H9 (cell line): ENCODE data around the gene GNB3. TPM values are rescaled to one million over a fixed set of nuclear protein-coding genes. Genes with fewer than 3 reads are reported as not detected.
A peak's percentile ranks its signal among the peaks of the same experiment; 100 is the strongest.

Experiments
- DNase-seq: peaks from one replicate; pipeline ENCODE4 v3.0.0-alpha.2; 2017
- H2AFZ ChIP-seq: one replicate; pipeline ENCODE4 v1.6.1; 2013; ENCODE audit warnings: mild to moderate bottlenecking, low read length, control low read depth, moderate library complexity
- H2AK5ac ChIP-seq: 2 replicates; pipeline ENCODE4 v1.6.1; 2013; ENCODE audit warnings: low read length, control low read depth, mixed read lengths; ENCODE audit not compliant: insufficient read length
- H2BK120ac ChIP-seq: one replicate; pipeline ENCODE4 v1.6.1; 2013; ENCODE audit warnings: low read depth, mild to moderate bottlenecking, low read length, control low read depth, inconsistent platforms; ENCODE audit not compliant: poor library complexity, severe bottlenecking
- H2BK12ac ChIP-seq: 2 replicates; pipeline ENCODE4 v1.6.1; 2013; ENCODE audit warnings: low read length, control low read depth, mixed read lengths, low read depth; ENCODE audit not compliant: insufficient read length
- H2BK15ac ChIP-seq: 2 replicates; pipeline ENCODE4 v1.6.1; 2013; ENCODE audit warnings: low read depth, low read length, control low read depth
- H2BK20ac ChIP-seq: one replicate; pipeline ENCODE4 v1.6.1; 2013; ENCODE audit warnings: low read depth, mild to moderate bottlenecking, low read length, control low read depth, inconsistent platforms; ENCODE audit not compliant: poor library complexity, severe bottlenecking
- H2BK5ac ChIP-seq: 2 replicates; pipeline ENCODE4 v1.6.1; 2013; ENCODE audit warnings: low read length, control low read depth, mixed read lengths; ENCODE audit not compliant: insufficient read length
- H3K14ac ChIP-seq: 2 replicates; pipeline ENCODE4 v1.6.1; 2013; ENCODE audit warnings: low read length, control low read depth; ENCODE audit not compliant: insufficient read depth
- H3K18ac ChIP-seq: 2 replicates; pipeline ENCODE4 v1.6.1; 2013; ENCODE audit warnings: low read depth, mild to moderate bottlenecking, mixed read lengths, low read length, control low read depth; ENCODE audit not compliant: insufficient read length
- H3K23ac ChIP-seq: 2 replicates; pipeline ENCODE4 v1.6.1; 2013; ENCODE audit warnings: low read length, control low read depth, mixed read lengths, low read depth; ENCODE audit not compliant: insufficient read length
- H3K23me2 ChIP-seq: 2 replicates; pipeline ENCODE4 v1.6.1; 2013; ENCODE audit warnings: low read depth, mild to moderate bottlenecking, mixed read lengths, low read length, control low read depth; ENCODE audit not compliant: insufficient read length, poor library complexity, severe bottlenecking
- H3K27ac ChIP-seq: 2 replicates; pipeline ENCODE4 v1.5.1; 2013; ENCODE audit warnings: low read length, control low read depth, mixed read lengths, low read depth; ENCODE audit not compliant: insufficient read length
- H3K27me3 ChIP-seq: 2 replicates; pipeline ENCODE4 v1.6.1; 2013; ENCODE audit warnings: low read length, control low read depth, inconsistent platforms; ENCODE audit not compliant: insufficient read depth
- H3K4ac ChIP-seq: 2 replicates; pipeline ENCODE4 v1.6.1; 2013; ENCODE audit warnings: low read depth, mild to moderate bottlenecking, control low read depth, inconsistent platforms, low read length, moderate library complexity
- H3K4me1 ChIP-seq: 2 replicates; pipeline ENCODE4 v1.6.1; 2013; ENCODE audit warnings: low read length, control low read depth, inconsistent platforms; ENCODE audit not compliant: insufficient read depth
- H3K4me2 ChIP-seq: 2 replicates; pipeline ENCODE4 v1.6.1; 2013; ENCODE audit warnings: low read length, control low read depth, mixed read lengths; ENCODE audit not compliant: insufficient read length, insufficient read depth
- H3K56ac ChIP-seq: 2 replicates; pipeline ENCODE4 v1.6.1; 2013; ENCODE audit warnings: low read depth, mild to moderate bottlenecking, mixed read lengths, low read length, control low read depth; ENCODE audit not compliant: insufficient read length
- H3K79me1 ChIP-seq: 2 replicates; pipeline ENCODE4 v1.6.1; 2013; ENCODE audit warnings: low read depth, mild to moderate bottlenecking, moderate library complexity, low read length, control low read depth, inconsistent platforms; ENCODE audit not compliant: insufficient read depth, poor library complexity, severe bottlenecking
- H3K79me2 ChIP-seq: 2 replicates; pipeline ENCODE4 v1.6.1; 2013; ENCODE audit warnings: low read length, control low read depth, inconsistent platforms; ENCODE audit not compliant: insufficient read depth
- H3K9ac ChIP-seq: 2 replicates; pipeline ENCODE4 v1.6.1; 2013; ENCODE audit warnings: low read length, control low read depth, mixed read lengths; ENCODE audit not compliant: insufficient read length; ENCODE audit errors: extremely low read depth
- H3K9me3 ChIP-seq: one replicate; pipeline ENCODE4 v1.6.1; 2013; ENCODE audit warnings: low read depth, low read length, inconsistent platforms; ENCODE audit not compliant: control insufficient read depth
- H3T11ph ChIP-seq: one replicate; pipeline ENCODE4 v1.6.1; 2013; ENCODE audit warnings: mild to moderate bottlenecking, low read length, control low read depth, inconsistent platforms
- H4K20me1 ChIP-seq: one replicate; pipeline ENCODE4 v1.6.1; 2013; ENCODE audit not compliant: control insufficient read depth, insufficient read length, insufficient read depth
- H4K5ac ChIP-seq: 2 replicates; pipeline ENCODE4 v1.6.1; 2013; ENCODE audit warnings: low read depth, mild to moderate bottlenecking, mixed read lengths, low read length, control low read depth; ENCODE audit not compliant: insufficient read length
- H4K8ac ChIP-seq: replicated peaks from 2 replicates; pipeline ENCODE4 v1.6.1; 2013; ENCODE audit warnings: low read length, control low read depth, mixed read lengths, low read depth; ENCODE audit not compliant: insufficient read length
- H4K91ac ChIP-seq: 2 replicates; pipeline ENCODE4 v1.6.1; 2013; ENCODE audit warnings: low read depth, mild to moderate bottlenecking, moderate library complexity, mixed read lengths, low read length, control low read depth; ENCODE audit not compliant: insufficient read length
- H3K27ac Mint-ChIP-seq, 3 experiments: 2 replicates in 2 of 3; 3 replicates in 1 of 3; pipeline ENCODE4 v1.8.0; 2020 to 2021; ENCODE audit warnings: mixed read lengths in 3 of 3, mild to moderate bottlenecking in 1 of 3, moderate library complexity in 1 of 3
- H3K27me3 Mint-ChIP-seq: 2 replicates; pipeline ENCODE4 v1.8.0; 2021; ENCODE audit warnings: low read depth, mild to moderate bottlenecking, moderate library complexity, mixed read lengths
- H3K36me3 Mint-ChIP-seq, 3 experiments: 2 replicates in 2 of 3; 3 replicates in 1 of 3; pipeline ENCODE4 v1.8.0; 2020 to 2021; ENCODE audit warnings: low read depth in 3 of 3, mixed read lengths in 3 of 3; ENCODE audit not compliant: insufficient read depth in 1 of 3
- H3K4me1 Mint-ChIP-seq, 2 experiments: 2 replicates each; pipeline ENCODE4 v1.8.0; 2020; ENCODE audit warnings: mixed read lengths in 2 of 2
- H3K4me3 Mint-ChIP-seq, 2 experiments: 2 replicates in 1 of 2; 3 replicates in 1 of 2; pipeline ENCODE4 v1.8.0; 2020 to 2021; ENCODE audit warnings: mild to moderate bottlenecking in 2 of 2, mixed read lengths in 2 of 2, moderate library complexity in 1 of 2
- H3K9me3 Mint-ChIP-seq, 2 experiments: 2 replicates in 1 of 2; 3 replicates in 1 of 2; pipeline ENCODE4 v1.8.0; 2020; ENCODE audit warnings: mild to moderate bottlenecking in 2 of 2, mixed read lengths in 2 of 2, moderate library complexity in 1 of 2
- CTCF ChIP-seq: fragments of 200-600 bp; sonication (generic); conservative IDR thresholded peaks from 3 replicates; pipeline ENCODE4 v1.8.0; 2021; ENCODE audit warnings: antibody characterized with exemption, mild to moderate bottlenecking
- WGBS: extraction: QIAGEN DNeasy Blood & Tissue Kit; methylation state at CpG from one replicate; pipeline ENCODE4 v1.1.7; 2013; ENCODE audit warnings: missing lambda C conversion rate, low lambda C conversion rate, mixed read lengths; ENCODE audit not compliant: insufficient read length; ENCODE audit errors: extremely low coverage; 5-methylcytosine and 5-hydroxymethylcytosine counted together
- total RNA-seq: library from RNA; stranded (reverse); gene quantifications from 2 replicates; pipeline ENCODE4 v1.2.1, GENCODE V29; 2021

The GNB3 gene
- total RNA-seq, 1 experiment from 2014 or later: 17.3 TPM

- Histone ChIP-seq H3K9me3 (no peaks in the 10 kb centered on the region), H3K4ac (no peak within 1 kb of the TSS), H3K23me2 (peaks cover 16% of the 10 kb centered on the region), H3K79me1 (no peaks in the 10 kb centered on the region), H3K23ac (no peak within 1 kb of the TSS), H3T11ph (no peak within 1 kb of the TSS), H3K18ac (peak within 1 kb of the TSS; percentile 80), H3K4me1 (no peaks in the 10 kb centered on the region; the same call in 1 of the 2 replicates), H4K91ac (no peak within 1 kb of the TSS), H3K9ac (peak within 1 kb of the TSS; percentile 68), H2AFZ (no peak within 1 kb of the TSS), H3K27ac (no peak within 1 kb of the TSS), H2BK120ac (no peak within 1 kb of the TSS), H4K20me1 (peaks cover 2% of the 10 kb centered on the region), H3K27me3 (no peaks in the 10 kb centered on the region), H2BK12ac (no peak within 1 kb of the TSS), H2BK20ac (no peak within 1 kb of the TSS), H2BK15ac (no peak within 1 kb of the TSS), H2AK5ac (no peak within 1 kb of the TSS), H2BK5ac (no peak within 1 kb of the TSS), H3K14ac (peak within 1 kb of the TSS; percentile 28; the same call in 1 of the 2 replicates), H3K4me2 (peak within 1 kb of the TSS; percentile 78), H4K5ac (no peak within 1 kb of the TSS), H3K56ac (no peak within 1 kb of the TSS), H4K8ac (no peak within 1 kb of the TSS), H3K79me2 (peaks cover 5% of the 10 kb centered on the region; the same call in 1 of the 2 replicates)
- WGBS: no CpG with 5 or more reads among the region's 65 CpGs
- H3K4me1 Mint-ChIP-seq: peaks cover 24 to 26% of the 10 kb centered on the region in 2 experiments
- peak within 1 kb of the TSS; percentile 94 to 98 for H3K4me3 Mint-ChIP-seq
- TF ChIP-seq CTCF: no peak
- no peaks in the 10 kb centered on the region; a peak in 1 of 5 replicates for H3K9me3 Mint-ChIP-seq
- peak within 1 kb of the TSS; percentile 97 to 99 (median 98) for H3K27ac Mint-ChIP-seq
- H3K27me3 Mint-ChIP-seq: no peaks in the 10 kb centered on the region
- peak; percentile 100 for DNase-seq
- H3K36me3 Mint-ChIP-seq: peaks cover 28 to 61% (median 57%) of the 10 kb centered on the region in 3 experiments; a peak in 6 of 7 replicates
Measured at GRCh38 chr12:6851921-6852650, 11.4 kb downstream of the GNB3 start, which contains the start of gene USP5. Gene USP5, plus strand, starts transcription at chr12:6852150. Its CDS starts 30 bp downstream, at chr12:6852180.
